ENCODE results near the gene DDN. TPM values are rescaled to one million over a fixed set of nuclear protein-coding genes. Genes with fewer than 3 reads are reported as not detected.

The DDN gene
- total RNA-seq, 1 experiment from 2014 or later, result 0.17 TPM

GRCh38 chr12:48947727-48948126 is 51.4 kb downstream of the DDN start:
- ChIA-PET POLR2A (ENCODE audit: unreplicated experiment) (no interaction called here), CTCF (interaction anchor here (1.1 kb wide), 1 partner anchor 10 kb away, joined by 5 read pairs; the partner anchor contains the start of gene ARF3)
- no peak overlapping the region for H3K4me3 ChIP-seq
- H3K9me2 ChIP-seq (ENCODE audit: insufficient read depth), result no peaks in the 10 kb centered on the region
- peaks cover 9% of the 10 kb centered on the region for H3K36me3 ChIP-seq (ENCODE audit: low read depth)
- no peaks in the 10 kb centered on the region for H3K27me3 ChIP-seq (ENCODE audit: insufficient read depth, low read depth)
- peaks cover 16% of the 10 kb centered on the region; the same call in 1 of the 2 replicates for H3K4me1 ChIP-seq (replicated peaks; ENCODE audit: insufficient read depth)
- H3F3A ChIP-seq (ENCODE audit: insufficient read depth, low read depth), result peaks cover 16% of the 10 kb centered on the region
- H3K9me3 ChIP-seq (ENCODE audit: insufficient read depth, low read depth), result no peaks in the 10 kb centered on the region
- no peak overlapping the region for H3K4me2 ChIP-seq
- no peak overlapping the region for H2AFZ ChIP-seq
- TF ChIP-seq CTCF (conservative IDR thresholded peaks at IDR 0.05), result no peak
- no peak for TF ChIP-seq EZH2 (IDR thresholded peaks at IDR 0.05; ENCODE audit: low read depth)
- DNase-seq, result peak in 1 of 2 experiments; percentile 54
- H3K27ac ChIP-seq, result peak overlapping the region; percentile 62
- H3K79me2 ChIP-seq (ENCODE audit: low read depth), result peaks cover 85% of the 10 kb centered on the region
- no TSS peak for BruUV-seq (replicated peaks)
- intact Hi-C loops (cut with micrococcal nuclease; ENCODE audit: unreplicated experiment), result no loop called here
- peaks cover 85% of the 10 kb centered on the region for H4K20me1 ChIP-seq (ENCODE audit: insufficient read depth)

- Histone ChIP-seq H3K4me3 (no peak overlapping the region), H3K4me1 (replicated peaks; ENCODE audit: insufficient read depth) (peaks cover 16% of the 10 kb centered on the region; the same call in 1 of the 2 replicates), H3K27ac (no peak overlapping the region), H3K4me2 (no peak overlapping the region), H2AFZ (no peak overlapping the region), H3K79me2 (ENCODE audit: low read depth) (peaks cover 77% of the 10 kb centered on the region), H3K27me3 (ENCODE audit: insufficient read depth, low read depth) (no peaks in the 10 kb centered on the region), H3K9me3 (ENCODE audit: insufficient read depth, low read depth) (no peaks in the 10 kb centered on the region), H3F3A (ENCODE audit: insufficient read depth, low read depth) (peaks cover 16% of the 10 kb centered on the region), H4K20me1 (ENCODE audit: insufficient read depth) (peaks cover 84% of the 10 kb centered on the region), H3K9me2 (ENCODE audit: insufficient read depth) (no peaks in the 10 kb centered on the region), H3K36me3 (ENCODE audit: low read depth) (peaks cover 5% of the 10 kb centered on the region; the same call in 1 of the 2 replicates)
- POLR2A ChIA-PET (ENCODE audit: unreplicated experiment), result no interaction called here
- intact Hi-C loops (cut with micrococcal nuclease; ENCODE audit: unreplicated experiment), result no loop called here
- BruUV-seq (replicated peaks), result no TSS peak
- DNase-seq, result no peak
- CTCF ChIA-PET, result interaction anchor here (0.6 to 0.7 kb wide), 2 partner anchors 37 to 39 kb away, joined by 3 read pairs; no protein-coding TSS in a partner anchor
- TF ChIP-seq EZH2 (IDR thresholded peaks at IDR 0.05; ENCODE audit: low read depth) (no peak), CTCF (conservative IDR thresholded peaks at IDR 0.05) (no peak)
Measured at GRCh38 chr12:48946943-48947342, 52.2 kb downstream of the DDN start.

- Histone ChIP-seq H3K4me3 (no peak overlapping the region), H3K9me2 (ENCODE audit: insufficient read depth) (no peaks in the 10 kb centered on the region), H3K27ac (no peak overlapping the region), H3K79me2 (ENCODE audit: low read depth) (peaks cover 74% of the 10 kb centered on the region), H3K9me3 (ENCODE audit: insufficient read depth, low read depth) (no peaks in the 10 kb centered on the region), H3F3A (ENCODE audit: insufficient read depth, low read depth) (peaks cover 15% of the 10 kb centered on the region), H4K20me1 (ENCODE audit: insufficient read depth) (peaks cover 90% of the 10 kb centered on the region), H3K4me1 (replicated peaks; ENCODE audit: insufficient read depth) (peaks cover 16% of the 10 kb centered on the region; the same call in 1 of the 2 replicates), H3K27me3 (ENCODE audit: insufficient read depth, low read depth) (no peaks in the 10 kb centered on the region), H3K4me2 (no peak overlapping the region), H2AFZ (no peak overlapping the region), H3K36me3 (ENCODE audit: low read depth) (peaks cover 7% of the 10 kb centered on the region)
- no peak for DNase-seq
- ChIA-PET CTCF (no interaction called here), POLR2A (ENCODE audit: unreplicated experiment) (no interaction called here)
- BruUV-seq (replicated peaks), result no TSS peak
- intact Hi-C loops (cut with micrococcal nuclease; ENCODE audit: unreplicated experiment), result no loop called here
- TF ChIP-seq CTCF (conservative IDR thresholded peaks at IDR 0.05) (no peak), EZH2 (IDR thresholded peaks at IDR 0.05; ENCODE audit: low read depth) (no peak)
Measured at GRCh38 chr12:48946205-48946604, 53.0 kb downstream of the DDN start.

Other genes starting within 250 kb of the DDN start
- 48.3 and 61.9 TPM in 2 replicates for gene ADCY6, start 210.3 kb downstream of the DDN start, total RNA-seq (2021)
- 35.4 TPM in 2 replicates for gene CACNB3, start 180.9 kb downstream of the DDN start, total RNA-seq (2021)
- gene DDX23, start 147.2 kb downstream of the DDN start, total RNA-seq (2021), result 91.4 and 108 TPM in 2 replicates
- 2.7 and 4.0 TPM in 2 replicates for gene RND1, start 133.5 kb downstream of the DDN start, total RNA-seq (2021)
- gene FKBP11, start 73.9 kb downstream of the DDN start, total RNA-seq (2021), result 23.5 and 25.5 TPM in 2 replicates
- 200 and 205 TPM in 2 replicates for gene ARF3, start 41.9 kb downstream of the DDN start, total RNA-seq (2021)
- gene WNT10B, start 27.6 kb downstream of the DDN start, total RNA-seq (2021), result 0.73 TPM in 1 of 2 replicates, not detected in the other
- gene WNT1, start 21.1 kb downstream of the DDN start, total RNA-seq (2021), result not detected in 2 replicates
- 48.8 and 53.6 TPM in 2 replicates for gene PRKAG1, start 19.4 kb upstream of the DDN start, total RNA-seq (2021)
- gene KMT2D, start 61.4 kb upstream of the DDN start, total RNA-seq (2021), result 94.0 and 97.9 TPM in 2 replicates
- 2.9 and 3.4 TPM in 2 replicates for gene RHEBL1, start 70.6 kb upstream of the DDN start, total RNA-seq (2021)
- 0.13 and 0.28 TPM in 2 replicates for gene DHH, start 95.4 kb upstream of the DDN start, total RNA-seq (2021)
- gene LMBR1L, start 111.5 kb upstream of the DDN start, total RNA-seq (2021), result 53.9 and 63.3 TPM in 2 replicates
- 930 and 1,061 TPM in 2 replicates for gene TUBA1B, start 132.0 kb upstream of the DDN start, total RNA-seq (2021)
- 14.1 and 14.2 TPM in 2 replicates for gene TUBA1A, start 189.7 kb upstream of the DDN start, total RNA-seq (2021)

Measured in PC-9 (cell line).